Measurements from ENCODE around the gene OTUD5.

Gene OTUD5

DNA sequence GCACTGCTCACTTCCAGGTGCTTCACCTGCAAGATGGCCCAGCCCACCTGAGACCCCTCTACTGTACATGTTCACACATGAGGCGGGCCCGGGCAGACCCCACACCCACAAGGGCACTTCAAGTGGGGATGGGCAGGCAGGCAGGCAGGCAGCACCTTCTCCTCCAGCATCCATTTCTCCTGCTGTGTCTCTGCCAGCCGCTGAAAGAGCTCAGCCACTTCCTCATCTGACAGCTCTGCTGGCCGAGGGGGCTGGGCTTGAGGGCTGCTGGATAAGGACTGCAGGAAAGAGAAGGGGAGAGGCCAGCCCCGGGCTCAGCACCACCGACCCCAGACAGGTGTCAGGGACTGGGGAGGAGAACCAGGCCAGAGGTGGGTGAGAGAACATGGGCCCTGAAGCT is 18.7 kb upstream of the OTUD5 start:
- DNase-seq = no peak
- Histone ChIP-seq H3K36me3 (peaks cover 13% of the 10 kb centered on the region; the same call in 1 of the 2 replicates), H3K27ac (no peak overlapping the region), H3K9me3 (ENCODE audit: severe bottlenecking) (no peaks in the 10 kb centered on the region), H3K27me3 (ENCODE audit: insufficient read depth, low read depth, severe bottlenecking) (peaks cover 12% of the 10 kb centered on the region), H3K4me3 (ENCODE audit: low read depth, low read length) (no peak overlapping the region)
- no peak for TF ChIP-seq CTCF (IDR thresholded peaks at IDR 0.05; ENCODE audit: low read depth, low read length)

- no peak for DNase-seq
- H3K36me3 ChIP-seq = peaks cover 12% of the 10 kb centered on the region; the same call in 1 of the 2 replicates
- no peak overlapping the region for H3K27ac ChIP-seq
- no peaks in the 10 kb centered on the region for H3K9me3 ChIP-seq (ENCODE audit: severe bottlenecking)
- no peak for TF ChIP-seq CTCF (IDR thresholded peaks at IDR 0.05; ENCODE audit: low read depth, low read length)
- peaks cover 9% of the 10 kb centered on the region for H3K27me3 ChIP-seq (ENCODE audit: insufficient read depth, low read depth, severe bottlenecking)
- no peak overlapping the region for H3K4me3 ChIP-seq (ENCODE audit: low read depth, low read length)
Observed at GRCh38 chrX:48975541-48975940, 18.1 kb upstream of the OTUD5 start.

- Histone ChIP-seq H3K27ac (no peak overlapping the region), H3K36me3 (peaks cover 9% of the 10 kb centered on the region; the same call in 1 of the 2 replicates), H3K9me3 (ENCODE audit: severe bottlenecking) (no peaks in the 10 kb centered on the region), H3K4me3 (ENCODE audit: low read depth, low read length) (no peak overlapping the region), H3K27me3 (ENCODE audit: insufficient read depth, low read depth, severe bottlenecking) (peaks cover 9% of the 10 kb centered on the region)
- no peak for TF ChIP-seq CTCF (IDR thresholded peaks at IDR 0.05; ENCODE audit: low read depth, low read length)
- DNase-seq = no peak
Observed at GRCh38 chrX:48975041-48975440, 17.6 kb upstream of the OTUD5 start.

- Histone ChIP-seq H3K36me3 (peaks cover 9% of the 10 kb centered on the region; the same call in 1 of the 2 replicates), H3K27me3 (ENCODE audit: insufficient read depth, low read depth, severe bottlenecking) (peaks cover 6% of the 10 kb centered on the region), H3K27ac (no peak overlapping the region), H3K4me3 (ENCODE audit: low read depth, low read length) (no peak overlapping the region), H3K9me3 (ENCODE audit: severe bottlenecking) (no peaks in the 10 kb centered on the region)
- DNase-seq = no peak
- TF ChIP-seq CTCF (IDR thresholded peaks at IDR 0.05; ENCODE audit: low read depth, low read length) = no peak
Observed at GRCh38 chrX:48974574-48974973, 17.2 kb upstream of the OTUD5 start.

- no peak for DNase-seq
- no peak overlapping the region for H3K4me3 ChIP-seq (ENCODE audit: low read depth, low read length)
- peaks cover 5% of the 10 kb centered on the region for H3K27me3 ChIP-seq (ENCODE audit: insufficient read depth, low read depth, severe bottlenecking)
- H3K36me3 ChIP-seq = peaks cover 9% of the 10 kb centered on the region; the same call in 1 of the 2 replicates
- no peak for TF ChIP-seq CTCF (IDR thresholded peaks at IDR 0.05; ENCODE audit: low read depth, low read length)
- H3K9me3 ChIP-seq (ENCODE audit: severe bottlenecking) = no peaks in the 10 kb centered on the region
- H3K27ac ChIP-seq = no peak overlapping the region
Observed at GRCh38 chrX:48974033-48974432, 16.6 kb upstream of the OTUD5 start.

All from WERI-Rb-1 (cell line).